ENCODE measurements around the gene FIGLA.

- TF ChIP-seq CTCF (conservative IDR thresholded peaks at IDR 0.05 in 1 of 2, IDR thresholded peaks at IDR 0.05 in 1 of 2; ENCODE audit: low read depth in 1 of 2, low read length in 2 of 2): no peak
- no peak for TF ChIP-seq EZH2 (IDR thresholded peaks at IDR 0.05; ENCODE audit: low read length, missing control alignments)
Observed at GRCh38 chr2:70822843-70823242, 32.4 kb upstream of the FIGLA start.
